GM15510 (cell line): ENCODE measurements around the gene NLRP8.

Experiments
- POLR2A ChIP-seq: IDR thresholded peaks from 3 replicates; pipeline ENCODE4 v1.6.1; 2011; ENCODE audit warnings: borderline replicate concordance; ENCODE audit not compliant: insufficient read length; ENCODE audit errors: extremely low read depth

The NLRP8 gene

DNA sequence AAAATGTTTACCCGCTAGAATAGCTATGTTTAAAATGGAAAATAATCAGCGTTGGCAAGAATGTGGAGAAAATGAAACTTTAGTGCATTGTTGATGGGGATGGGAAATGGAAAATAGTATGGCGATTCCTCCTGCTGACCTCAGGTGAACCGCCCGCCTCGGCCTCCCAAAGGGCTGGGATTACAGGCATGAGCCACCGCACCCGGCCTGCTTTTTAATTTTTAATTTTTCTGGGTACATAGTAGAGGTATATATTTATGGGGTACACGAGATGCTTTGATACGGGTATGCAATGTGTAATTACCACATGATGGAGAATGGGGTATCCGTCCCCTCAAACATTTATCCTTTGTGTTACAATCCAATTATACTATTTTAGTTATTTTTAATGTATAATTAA is 7.3 kb upstream of the NLRP8 start:
- TF ChIP-seq POLR2A = no peak

- TF ChIP-seq POLR2A = no peak
Observed at GRCh38 chr19:55956431-55956830, 8.8 kb downstream of the NLRP8 start.

DNA sequence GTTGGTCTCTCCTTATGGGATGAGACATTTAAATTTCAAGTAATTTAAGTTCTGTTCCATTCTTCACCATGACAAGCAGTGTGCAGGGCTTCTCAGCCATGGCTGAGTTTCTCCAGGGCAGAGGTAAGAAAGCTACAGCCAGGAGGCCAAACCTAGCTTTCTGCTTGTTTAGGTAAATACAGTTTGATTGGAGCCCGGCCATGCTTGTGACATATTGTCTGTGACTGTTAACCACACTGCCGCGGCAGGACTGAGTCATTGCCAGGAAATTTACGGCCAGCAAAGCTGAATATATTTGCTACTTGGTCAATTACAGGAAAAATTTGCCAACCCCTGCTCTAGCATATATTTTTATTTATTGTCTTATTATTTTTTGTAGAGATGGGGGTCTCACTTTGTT is 10.7 kb downstream of the NLRP8 start:
- TF ChIP-seq POLR2A = no peak

DNA sequence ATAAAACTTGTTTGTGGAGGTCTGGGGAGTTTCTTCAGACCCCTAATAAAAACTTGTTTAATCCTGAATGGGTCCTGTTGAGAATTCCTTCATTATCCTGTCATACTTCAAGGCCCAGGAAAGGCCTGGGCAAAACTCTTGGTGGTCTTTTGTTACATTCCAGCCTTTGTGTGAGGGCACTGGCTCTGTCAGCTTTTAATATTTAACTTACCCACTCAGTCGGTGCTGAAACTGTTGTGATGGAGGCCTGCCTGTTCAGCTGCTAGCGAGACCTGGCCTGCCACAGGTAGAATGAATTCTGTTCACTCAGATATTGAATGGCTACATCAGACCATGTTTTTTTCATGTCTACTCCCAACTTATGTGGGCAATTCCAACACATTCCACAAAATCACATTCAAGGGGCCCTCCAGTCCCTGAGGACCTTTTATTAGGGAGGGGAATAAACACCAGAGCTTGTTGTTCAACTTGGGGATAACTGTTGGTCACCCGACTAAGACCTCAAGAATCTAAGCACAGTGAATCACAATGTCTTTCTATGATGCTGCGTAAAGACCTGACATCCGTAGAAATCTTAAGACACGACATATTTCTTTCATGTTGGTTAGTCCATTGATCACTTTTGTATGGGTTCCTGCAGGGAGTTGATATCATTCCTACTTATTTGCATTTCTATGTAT is 12.5 kb downstream of the NLRP8 start:
- TF ChIP-seq POLR2A = no peak

GRCh38 chr19:55962186-55962585 is 14.6 kb downstream of the NLRP8 start:
- TF ChIP-seq POLR2A = no peak

GRCh38 chr19:55973982-55974381 is 26.4 kb downstream of the NLRP8 start:
- no peak for TF ChIP-seq POLR2A

GRCh38 chr19:55980415-55980814 is 32.8 kb downstream of the NLRP8 start:
- TF ChIP-seq POLR2A = no peak

DNA sequence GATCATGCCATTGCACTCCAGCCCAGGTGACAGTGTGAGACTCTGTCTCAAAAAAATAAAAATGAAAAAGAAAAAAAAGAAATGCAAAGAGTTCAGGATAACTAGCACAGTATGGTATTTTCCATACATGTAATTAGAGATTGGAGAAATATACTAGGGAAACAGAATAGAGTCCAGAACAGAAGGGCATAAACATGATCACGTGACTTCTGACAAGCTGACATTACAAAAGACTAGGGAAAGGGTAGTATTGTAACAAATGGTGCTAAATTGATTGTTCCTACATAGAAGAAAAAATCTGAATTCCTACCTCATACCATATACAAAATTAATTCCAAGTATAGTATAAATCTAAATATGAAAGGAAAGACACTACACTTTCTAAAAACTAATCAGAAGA is 37.6 kb downstream of the NLRP8 start:
- no peak for TF ChIP-seq POLR2A

DNA sequence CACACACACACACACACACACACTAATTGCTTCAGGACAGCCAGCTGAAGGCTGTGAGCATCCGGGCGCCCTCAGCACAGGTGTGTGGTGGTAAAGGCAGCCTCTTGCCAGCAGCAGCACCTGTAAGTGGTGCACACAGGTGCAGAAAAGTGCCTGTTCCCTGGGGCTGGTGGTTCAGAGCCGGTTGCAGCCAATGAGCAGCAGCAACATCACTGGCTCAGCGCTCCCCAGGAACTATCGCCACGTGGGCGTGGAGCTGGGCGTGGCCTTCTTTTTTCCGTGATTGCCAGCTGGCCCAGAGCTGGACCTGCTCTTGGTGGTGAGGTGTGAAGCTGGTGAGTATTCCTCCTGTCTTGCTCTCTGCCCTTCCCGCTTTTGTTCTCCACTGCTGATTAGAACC is 38.9 kb downstream of the NLRP8 start, which contains the start of gene NLRP5:
Gene NLRP5, plus strand, starts transcription at position 289 of the 400 bp plus-strand sequence.
- TF ChIP-seq POLR2A = no peak

GRCh38 chr19:55990831-55991230 is 43.2 kb downstream of the NLRP8 start:
- no peak for TF ChIP-seq POLR2A

- no peak for TF ChIP-seq POLR2A
Observed at GRCh38 chr19:55993492-55993891, 45.9 kb downstream of the NLRP8 start.

DNA sequence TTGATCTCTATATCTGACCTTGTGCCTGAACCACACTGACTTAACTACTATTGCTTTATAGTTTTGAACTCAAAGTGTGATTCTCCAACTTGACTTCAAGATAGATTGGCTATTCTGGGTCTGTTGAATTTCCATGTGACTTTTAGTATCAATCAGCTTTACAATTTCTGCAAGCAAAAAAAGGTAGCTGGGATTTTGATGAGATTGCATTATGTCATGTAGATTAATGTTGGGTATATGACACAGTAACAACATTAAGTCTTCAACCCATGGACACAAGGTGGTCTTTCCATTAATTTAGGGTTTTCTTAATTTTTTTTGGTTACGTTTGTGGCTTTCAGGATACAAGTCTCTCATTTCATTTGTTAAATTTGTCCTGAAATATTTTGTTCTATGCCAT is 67.1 kb downstream of the NLRP8 start:
- no peak for TF ChIP-seq POLR2A

- no peak for TF ChIP-seq POLR2A
Observed at GRCh38 chr19:56015756-56016155, 68.1 kb downstream of the NLRP8 start.

- no peak for TF ChIP-seq POLR2A
Observed at GRCh38 chr19:56026769-56027168, 79.1 kb downstream of the NLRP8 start.
